ENCODE data around the gene POLR3A.

- TF ChIP-seq CTCF (IDR thresholded peaks at IDR 0.05; ENCODE audit: low read depth, low read length) (peak; percentile 59), POLR2A (IDR thresholded peaks at IDR 0.05; ENCODE audit: extremely low read depth, insufficient read length) (peak; percentile 64), MAX (IDR thresholded peaks at IDR 0.05; ENCODE audit: low read depth, low read length) (peak; percentile 98)
These were observed at the start of gene POLR3A for GRCh38 chr10:78029269-78030226.

All from NB4 (cell line).